Activated CD4-positive, CD25-positive, alpha-beta regulatory T cell (primary cell): ENCODE results near the gene KBTBD13.
A peak's percentile ranks its signal among the peaks of the same experiment; 100 is the strongest.

ENCODE experiments used
- DNase-seq, 4 experiments: peaks; one replicate each; lab custom pipeline; 2025; lab: John Stamatoyannopoulos, UW

Gene KBTBD13

DNA sequence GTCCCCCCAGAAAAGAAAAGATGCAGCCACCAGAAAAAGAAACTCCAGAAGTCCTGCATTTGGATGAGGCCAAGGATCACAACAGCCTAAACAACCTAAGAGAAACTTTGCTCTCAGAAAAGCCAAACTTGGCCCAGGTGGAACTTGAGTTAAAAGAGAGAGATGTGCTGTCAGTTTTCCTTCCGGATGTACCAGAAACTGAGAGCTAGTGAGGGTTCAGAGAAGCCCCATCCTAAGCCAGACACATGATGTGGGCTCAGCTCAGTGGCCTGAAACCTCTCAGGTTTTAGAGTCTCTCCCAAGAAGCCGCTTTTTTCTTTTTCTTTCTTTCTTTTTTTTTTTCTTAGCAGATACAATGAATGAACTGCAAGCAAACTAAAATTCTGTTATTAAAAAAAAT lies 23.6 kb upstream of the KBTBD13 start:
- no peak for DNase-seq

DNA sequence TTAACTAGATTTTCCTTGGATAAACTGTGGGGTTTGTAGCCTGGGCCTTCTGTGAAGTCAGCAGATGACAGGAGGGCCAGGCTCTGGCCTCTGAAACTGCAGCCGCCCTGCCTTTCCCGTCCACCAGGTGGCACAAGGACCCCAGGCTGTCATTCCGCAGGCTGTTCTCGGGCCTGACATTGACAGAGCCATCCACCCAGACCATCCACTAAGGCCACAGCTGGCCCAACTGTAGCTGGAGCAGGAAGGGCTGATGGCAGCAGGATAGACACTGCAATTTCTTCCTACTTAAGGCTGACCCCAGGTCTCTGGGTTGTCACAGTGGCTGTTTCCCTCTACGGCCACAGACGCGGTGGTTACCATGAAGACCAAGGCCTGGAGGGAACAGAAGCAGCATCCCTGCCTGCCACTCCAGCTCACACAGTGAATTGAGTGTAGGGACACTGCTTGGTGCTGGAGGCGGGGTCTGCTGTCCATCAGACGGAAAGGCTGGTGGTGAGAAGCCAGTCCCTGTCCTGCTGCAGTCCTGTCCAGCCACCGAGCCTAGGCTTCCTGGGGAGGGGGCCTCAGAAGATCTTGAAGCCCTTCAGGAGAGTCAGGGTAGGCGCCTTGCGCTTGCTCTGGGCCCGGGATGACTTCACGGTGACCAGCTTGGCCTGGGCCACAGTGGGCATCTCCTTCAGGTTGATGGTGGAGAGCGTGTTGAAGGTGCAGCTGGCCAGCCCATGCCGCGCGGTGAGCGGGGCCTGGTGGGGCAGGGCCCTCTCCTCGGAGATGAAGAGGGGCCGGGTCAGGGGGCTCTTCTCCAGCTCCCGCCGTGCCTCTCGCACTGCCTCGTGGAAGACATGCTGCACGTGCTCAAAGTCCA lies 22.0 kb upstream of the KBTBD13 start:
- DNase-seq = peak in 3 of 4 experiments; percentile 8 to 15 (median 14)

DNA sequence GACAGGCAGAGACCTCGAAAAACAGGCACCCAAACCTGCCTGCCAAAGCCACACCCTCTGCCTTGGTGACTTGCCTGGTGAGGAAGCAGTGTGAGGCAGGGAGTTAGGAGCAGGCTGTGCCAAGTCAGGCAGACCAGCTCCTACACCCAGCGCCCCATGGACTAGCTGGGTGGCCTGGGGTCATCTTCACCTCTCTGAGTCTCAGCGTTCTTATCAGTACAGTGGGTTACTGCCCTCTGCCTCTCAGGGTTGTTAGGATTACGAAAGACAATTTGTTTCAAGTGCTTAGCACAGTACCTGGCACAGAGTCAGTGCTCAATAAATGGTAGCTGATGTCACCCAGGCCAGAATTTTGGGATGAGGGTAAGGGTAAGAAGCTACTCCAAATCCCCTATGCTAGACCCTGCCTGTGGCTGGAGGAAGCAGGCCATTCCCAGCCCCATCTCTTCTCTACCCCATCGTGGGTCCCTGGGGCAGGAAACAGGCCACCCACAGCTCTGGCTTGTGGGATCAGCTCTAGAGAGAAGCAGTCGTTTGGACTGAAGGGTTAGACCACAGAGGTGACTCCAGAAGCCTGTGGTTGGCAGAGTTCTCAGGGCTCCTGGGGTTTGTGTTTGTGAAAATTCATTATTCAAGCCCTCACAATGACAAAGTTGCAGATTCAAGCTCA lies 21.2 kb upstream of the KBTBD13 start:
- DNase-seq = no peak

- DNase-seq = no peak
These were observed 20.4 kb upstream of the KBTBD13 start for GRCh38 chr15:65056106-65056505.

GRCh38 chr15:65056868-65057548 lies 19.5 kb upstream of the KBTBD13 start:
- no peak for DNase-seq

GRCh38 chr15:65057549-65057940 lies 19.0 kb upstream of the KBTBD13 start:
- no peak for DNase-seq

- no peak for DNase-seq
These were observed 17.9 kb upstream of the KBTBD13 start for GRCh38 chr15:65058394-65059368.

DNA sequence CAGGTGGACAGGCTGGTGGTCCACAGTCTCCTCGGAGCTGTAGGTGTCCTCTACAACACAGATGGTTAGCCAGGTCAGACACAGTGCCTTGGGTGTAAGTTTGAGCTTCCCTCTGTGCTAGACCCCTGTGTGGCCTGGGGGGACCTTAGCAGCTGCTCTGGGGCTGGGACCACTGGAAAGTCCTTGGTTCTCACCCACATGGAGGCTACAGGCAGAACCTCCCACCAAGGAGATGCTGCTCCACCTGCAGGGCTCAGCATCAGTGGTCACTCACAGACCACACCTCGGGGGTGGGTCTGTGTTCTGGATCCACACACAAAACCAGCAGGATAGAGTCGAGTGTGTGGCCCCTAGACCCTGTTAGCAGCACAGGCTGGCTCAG lies 17.2 kb upstream of the KBTBD13 start:
- DNase-seq = no peak

- no peak for DNase-seq
These were observed 16.5 kb upstream of the KBTBD13 start for GRCh38 chr15:65059931-65060596.

- no peak for DNase-seq
These were observed 15.7 kb upstream of the KBTBD13 start for GRCh38 chr15:65060641-65061397.

GRCh38 chr15:65062061-65062460 lies 14.5 kb upstream of the KBTBD13 start:
- no peak for DNase-seq

DNA sequence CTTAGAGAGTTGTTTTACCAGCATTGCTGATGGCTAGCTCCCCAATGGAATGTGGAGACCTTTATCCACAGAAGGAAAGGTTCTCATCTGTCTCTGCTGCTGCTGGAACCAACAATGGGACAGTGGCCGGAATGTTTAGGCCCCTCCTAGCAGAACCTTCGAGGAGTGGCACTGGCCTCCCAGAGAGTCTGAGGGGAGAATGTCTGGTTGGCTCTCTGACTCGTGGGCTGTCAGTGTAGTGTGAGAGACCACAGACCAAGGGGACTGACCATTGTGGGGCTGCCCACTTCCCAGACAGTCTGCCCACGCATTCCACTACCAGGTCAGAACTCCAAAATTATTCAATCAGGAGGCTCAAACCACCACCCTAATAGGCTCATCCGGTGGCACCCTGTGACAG lies 13.8 kb upstream of the KBTBD13 start:
- DNase-seq = no peak

- DNase-seq = no peak
These were observed 10.4 kb upstream of the KBTBD13 start for GRCh38 chr15:65066001-65066634.

DNA sequence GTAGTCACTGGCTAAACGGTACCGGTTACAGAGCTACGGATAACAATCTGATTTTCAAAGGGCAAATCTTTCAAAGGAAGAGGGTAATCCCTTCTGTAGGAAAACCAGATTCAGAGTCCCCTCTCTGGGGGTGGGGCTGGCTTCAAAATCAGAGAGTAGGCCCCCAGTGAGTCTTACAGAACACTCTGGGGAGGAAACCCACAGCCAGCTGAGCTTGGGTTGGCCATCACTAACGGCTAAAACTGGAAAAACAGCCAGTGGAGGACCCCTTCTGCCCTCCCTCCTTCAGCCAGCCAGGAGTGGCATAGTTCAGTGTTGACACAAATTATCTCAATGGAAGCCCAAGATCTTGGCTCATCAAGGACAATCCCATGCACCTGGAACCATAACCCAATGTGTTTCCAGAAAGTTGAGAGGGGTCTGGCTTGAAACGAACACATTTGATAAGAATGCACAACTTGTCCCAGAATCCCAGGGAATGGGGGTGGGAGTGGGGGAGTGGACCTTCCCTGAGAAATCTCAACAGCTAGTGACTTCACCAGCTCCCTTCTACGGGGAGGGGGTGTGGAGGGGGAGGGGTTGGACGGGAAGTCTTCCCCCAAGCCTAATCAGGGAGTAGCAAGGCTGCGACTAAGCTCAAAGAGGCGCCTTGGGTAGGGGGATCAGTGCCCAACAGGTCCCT lies 9.8 kb upstream of the KBTBD13 start:
- no peak for DNase-seq

- DNase-seq = no peak
These were observed 9.3 kb upstream of the KBTBD13 start for GRCh38 chr15:65067317-65067644.

GRCh38 chr15:65067645-65068402 lies 8.7 kb upstream of the KBTBD13 start, which contains the start of gene RASL12:
RASL12 (minus strand) TSS chr15:65067991; CDS start chr15:65067835, 156 bp downstream.
- no peak for DNase-seq

DNA sequence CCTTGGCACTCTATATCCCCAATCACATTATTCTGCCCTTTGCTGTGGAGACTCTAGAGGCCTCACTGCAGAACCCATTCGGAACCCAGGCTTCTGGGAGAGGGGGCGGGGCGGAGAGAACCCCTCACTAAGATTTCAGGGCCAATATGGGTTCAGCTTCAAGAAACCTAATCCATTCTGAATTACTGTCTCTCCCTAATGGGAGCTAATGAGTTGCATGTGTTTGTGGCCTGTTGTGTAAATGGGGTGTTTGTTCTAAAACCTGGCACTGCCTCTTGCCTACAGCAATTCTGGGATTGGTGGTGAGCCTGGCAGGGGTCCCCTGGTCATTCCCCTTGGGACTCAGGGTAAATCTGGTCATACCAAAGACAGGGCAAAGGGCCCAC lies 8.2 kb upstream of the KBTBD13 start:
- DNase-seq = no peak

- no peak for DNase-seq
These were observed 7.4 kb upstream of the KBTBD13 start for GRCh38 chr15:65069179-65069578.
